HL-60 (cell line): Measurements from ENCODE around the gene CCNO.

Experiments used
- DNase-seq, 2 experiments: peaks; one replicate each; pipeline ENCODE4 v3.0.0-alpha.2; 2010 to 2020; ENCODE audit warnings: low read depth in 1 of 2, low spot score in 1 of 2
- H3K27ac ChIP-seq: fragments of 250-450 bp; sonication (Bioruptor Pico); replicated peaks from 2 replicates; pipeline ENCODE4 v1.5.1; 2020; ENCODE audit warnings: mild to moderate bottlenecking, moderate library complexity
- H3K27me3 ChIP-seq: fragments of 250-450 bp; sonication (Bioruptor Pico); 2 replicates; pipeline ENCODE4 v1.5.1; 2021; ENCODE audit warnings: mild to moderate bottlenecking, moderate library complexity; ENCODE audit not compliant: insufficient read depth, poor library complexity, severe bottlenecking
- H3K4me3 ChIP-seq: replicated peaks from 2 replicates; pipeline ENCODE4 v1.5.1; 2011; ENCODE audit warnings: mild to moderate bottlenecking, control low read depth, low read length; ENCODE audit not compliant: insufficient read depth
- CTCF ChIP-seq: IDR thresholded peaks from one replicate; pipeline ENCODE4 v1.5.1; 2011; ENCODE audit warnings: low read length, control low read depth, inconsistent platforms; ENCODE audit not compliant: insufficient read depth
- GABPA ChIP-seq: IDR thresholded peaks from 2 replicates; pipeline ENCODE4 v1.6.1; 2012; ENCODE audit warnings: low read depth
- POLR2AphosphoS5 ChIP-seq: IDR thresholded peaks from 2 replicates; pipeline ENCODE4 v1.6.1; 2012; ENCODE audit warnings: low read depth
- REST ChIP-seq: IDR thresholded peaks from 2 replicates; pipeline ENCODE4 v1.6.1; 2012; ENCODE audit warnings: low read depth; ENCODE audit not compliant: insufficient replicate concordance
- SPI1 ChIP-seq: IDR thresholded peaks from 2 replicates; pipeline ENCODE4 v1.6.1; 2012; ENCODE audit warnings: low read depth, mild to moderate bottlenecking, borderline replicate concordance

The CCNO gene

GRCh38 chr5:55232271-55232984 is 980 bp downstream of the CCNO start:
- Histone ChIP-seq H3K27ac (no peak overlapping the region), H3K4me3 (peak overlapping the region; percentile 47), H3K27me3 (peaks cover 35% of the 10 kb centered on the region)
- TF ChIP-seq POLR2AphosphoS5 (no peak), CTCF (no peak), SPI1 (no peak), GABPA (no peak), REST (no peak)
- DNase-seq, result no peak

GRCh38 chr5:55231919-55232270 is 1.5 kb downstream of the CCNO start:
- Histone ChIP-seq H3K27me3 (peaks cover 35% of the 10 kb centered on the region), H3K4me3 (peak overlapping the region; percentile 47; the same call in 1 of the 2 replicates), H3K27ac (no peak overlapping the region)
- DNase-seq, result no peak
- no peak for TF ChIP-seq REST
- TF ChIP-seq SPI1, result no peak
- TF ChIP-seq GABPA, result no peak
- TF ChIP-seq CTCF, result no peak
- TF ChIP-seq POLR2AphosphoS5, result no peak

- Histone ChIP-seq H3K27ac (no peak overlapping the region), H3K27me3 (peaks cover 38% of the 10 kb centered on the region), H3K4me3 (peak overlapping the region; percentile 22)
- TF ChIP-seq GABPA (no peak), POLR2AphosphoS5 (no peak), REST (no peak), CTCF (no peak), SPI1 (no peak)
- DNase-seq, result no peak
Measured at GRCh38 chr5:55231029-55231918, 2.1 kb downstream of the CCNO start.
